A673 (cell line): ENCODE data around the gene AP2B1. TPM values are rescaled to one million over a fixed set of nuclear protein-coding genes. Genes with fewer than 3 reads are reported as not detected.

Source experiments
- BruUV-seq: library from RNA; stranded (reverse); fragments of 400-500 nt; replicated peaks from 2 replicates; lab custom pipeline; 2021; lab: Mats Ljungman, UMichigan
- CTCF ChIA-PET: fragments of 300-600 bp; sonication (Branson Sonifier 250); formaldehyde crosslinking; loops from one replicate; lab custom pipeline; 2022; ENCODE audit warnings: antibody characterized with exemption; lab: Charles Lee
- POLR2A ChIA-PET: fragments of 300-600 bp; sonication (Branson Sonifier 250); formaldehyde crosslinking; loops from one replicate; lab custom pipeline; 2022; ENCODE audit warnings: antibody characterized with exemption; ENCODE audit not compliant: low non-redundant PET; lab: Charles Lee
- DNase-seq: peaks from one replicate; pipeline ENCODE4 v3.0.0-alpha.2; 2015; ENCODE audit warnings: low spot score
- H3K27ac ChIP-seq: fragments of 200-600 bp; sonication (generic); 2 replicates; pipeline ENCODE4 v1.5.1; 2016; ENCODE audit warnings: mixed run types, low read depth, mild to moderate bottlenecking, mixed read lengths, antibody characterized with exemption, low read length; ENCODE audit not compliant: poor library complexity, severe bottlenecking
- H3K27me3 ChIP-seq: fragments of 200-600 bp; sonication (generic); replicated peaks from 2 replicates; pipeline ENCODE4 v1.6.1; 2017; ENCODE audit warnings: mixed run types, low read depth, mild to moderate bottlenecking, mixed read lengths, antibody characterized with exemption, low read length; ENCODE audit not compliant: insufficient read depth, poor library complexity
- H3K36me3 ChIP-seq: fragments of 200-600 bp; sonication (generic); 2 replicates; pipeline ENCODE4 v1.6.1; 2016; ENCODE audit warnings: mixed run types, mild to moderate bottlenecking, mixed read lengths, antibody characterized with exemption, low read length; ENCODE audit not compliant: insufficient read depth, poor library complexity, severe bottlenecking
- H3K4me1 ChIP-seq: fragments of 200-600 bp; sonication (generic); 2 replicates; pipeline ENCODE4 v1.6.1; 2017; ENCODE audit warnings: mixed run types, mild to moderate bottlenecking, mixed read lengths, antibody characterized with exemption, low read length; ENCODE audit not compliant: insufficient read depth, poor library complexity, severe bottlenecking
- H3K4me3 ChIP-seq: fragments of 200-600 bp; sonication (generic); 2 replicates; pipeline ENCODE4 v1.5.1; 2016; ENCODE audit warnings: low read depth, mixed run types, mild to moderate bottlenecking, mixed read lengths, low read length; ENCODE audit not compliant: poor library complexity, severe bottlenecking
- H3K9me3 ChIP-seq: fragments of 200-600 bp; sonication (generic); 2 replicates; pipeline ENCODE4 v1.6.1; 2016; ENCODE audit warnings: mixed run types, low read depth, mild to moderate bottlenecking, mixed read lengths, antibody characterized with exemption, low read length; ENCODE audit not compliant: poor library complexity, severe bottlenecking
- EZH2 ChIP-seq: fragments of 200-600 bp; sonication (generic); IDR thresholded peaks from 2 replicates; pipeline ENCODE4 v1.6.1; 2017; ENCODE audit warnings: borderline replicate concordance, low read depth, mild to moderate bottlenecking, mixed read lengths, antibody characterized with exemption, low read length; ENCODE audit not compliant: poor library complexity, severe bottlenecking
- intact Hi-C: fragments of 100-400 bp; cut with micrococcal nuclease; formaldehyde crosslinking; loops from one replicate; pipeline ENCODE4 v1.10.0; 2022; ENCODE audit not compliant: unreplicated experiment
- total RNA-seq: library from RNA; stranded (reverse); gene quantifications from 2 replicates; pipeline ENCODE4 v1.2.3, GENCODE V29; 2021
- TF ChIP-seq, protein P1 (sequence below): fragments of 300-800, 200-600 bp; sonication (generic); conservative IDR thresholded peaks from 2 replicates; pipeline ENCODE4 v1.5.1; 2017; ENCODE audit warnings: low read depth, mild to moderate bottlenecking, antibody characterized with exemption, low read length, moderate library complexity, mixed read lengths

The AP2B1 gene
- total RNA-seq, 1 experiment from 2014 or later: 124 TPM

DNA sequence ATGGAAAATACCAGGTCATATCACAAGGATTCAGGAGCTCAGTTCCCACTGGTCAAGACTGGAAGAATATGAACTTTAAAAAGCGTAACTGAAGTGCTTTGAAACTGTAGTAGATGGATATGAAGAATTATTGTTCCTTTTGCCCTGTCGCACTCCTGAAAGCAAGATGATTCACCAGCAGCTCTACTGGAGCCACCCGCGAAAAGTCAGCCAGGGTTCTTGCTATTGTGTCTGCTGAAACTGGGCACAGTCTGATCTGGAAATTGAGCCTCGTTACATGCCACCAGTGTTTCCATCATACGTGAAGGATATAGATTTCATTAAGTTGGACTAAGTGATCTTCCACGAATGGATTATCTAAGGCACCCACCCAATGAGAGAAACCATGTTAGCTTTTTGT, 16.6 kb downstream of the AP2B1 start:
- TF ChIP-seq, protein P1, sequence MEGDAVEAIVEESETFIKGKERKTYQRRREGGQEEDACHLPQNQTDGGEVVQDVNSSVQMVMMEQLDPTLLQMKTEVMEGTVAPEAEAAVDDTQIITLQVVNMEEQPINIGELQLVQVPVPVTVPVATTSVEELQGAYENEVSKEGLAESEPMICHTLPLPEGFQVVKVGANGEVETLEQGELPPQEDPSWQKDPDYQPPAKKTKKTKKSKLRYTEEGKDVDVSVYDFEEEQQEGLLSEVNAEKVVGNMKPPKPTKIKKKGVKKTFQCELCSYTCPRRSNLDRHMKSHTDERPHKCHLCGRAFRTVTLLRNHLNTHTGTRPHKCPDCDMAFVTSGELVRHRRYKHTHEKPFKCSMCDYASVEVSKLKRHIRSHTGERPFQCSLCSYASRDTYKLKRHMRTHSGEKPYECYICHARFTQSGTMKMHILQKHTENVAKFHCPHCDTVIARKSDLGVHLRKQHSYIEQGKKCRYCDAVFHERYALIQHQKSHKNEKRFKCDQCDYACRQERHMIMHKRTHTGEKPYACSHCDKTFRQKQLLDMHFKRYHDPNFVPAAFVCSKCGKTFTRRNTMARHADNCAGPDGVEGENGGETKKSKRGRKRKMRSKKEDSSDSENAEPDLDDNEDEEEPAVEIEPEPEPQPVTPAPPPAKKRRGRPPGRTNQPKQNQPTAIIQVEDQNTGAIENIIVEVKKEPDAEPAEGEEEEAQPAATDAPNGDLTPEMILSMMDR: no peak
- TF ChIP-seq EZH2: no peak
- no peak overlapping the region for H3K27ac ChIP-seq
- intact Hi-C loops: no loop called here
- POLR2A ChIA-PET: no interaction called here
- peaks cover 14% of the 10 kb centered on the region for H3K36me3 ChIP-seq
- H3K9me3 ChIP-seq: no peaks in the 10 kb centered on the region
- no peaks in the 10 kb centered on the region for H3K27me3 ChIP-seq
- H3K4me3 ChIP-seq: no peak overlapping the region
- CTCF ChIA-PET: no interaction called here
- no TSS peak for BruUV-seq
- no peaks in the 10 kb centered on the region for H3K4me1 ChIP-seq
- DNase-seq: no peak

DNA sequence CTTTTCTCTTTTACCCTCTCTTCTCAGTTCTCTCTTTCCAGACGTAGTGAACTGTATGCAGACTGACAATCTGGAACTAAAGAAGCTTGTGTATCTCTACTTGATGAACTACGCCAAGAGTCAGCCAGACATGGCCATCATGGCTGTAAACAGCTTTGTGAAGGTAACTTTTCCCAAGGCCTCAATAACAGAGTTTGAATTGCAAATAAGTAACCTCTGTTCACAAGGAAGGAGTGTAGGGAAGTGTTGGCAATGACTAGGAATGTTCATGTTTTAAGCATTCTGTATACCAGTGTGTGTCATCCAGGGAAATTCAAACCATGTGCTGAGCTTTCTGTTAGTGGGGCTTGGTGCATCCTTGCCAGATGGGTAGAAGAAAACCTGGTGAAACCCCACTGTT, 18.6 kb downstream of the AP2B1 start:
- BruUV-seq: no TSS peak
- Histone ChIP-seq H3K27me3 (no peaks in the 10 kb centered on the region), H3K4me3 (no peak overlapping the region), H3K36me3 (peaks cover 12% of the 10 kb centered on the region), H3K4me1 (no peaks in the 10 kb centered on the region), H3K9me3 (no peaks in the 10 kb centered on the region), H3K27ac (no peak overlapping the region)
- CTCF ChIA-PET: no interaction called here
- TF ChIP-seq EZH2: no peak
- TF ChIP-seq, protein P1: no peak
- DNase-seq: no peak
- POLR2A ChIA-PET: no interaction called here
- intact Hi-C loops: no loop called here

DNA sequence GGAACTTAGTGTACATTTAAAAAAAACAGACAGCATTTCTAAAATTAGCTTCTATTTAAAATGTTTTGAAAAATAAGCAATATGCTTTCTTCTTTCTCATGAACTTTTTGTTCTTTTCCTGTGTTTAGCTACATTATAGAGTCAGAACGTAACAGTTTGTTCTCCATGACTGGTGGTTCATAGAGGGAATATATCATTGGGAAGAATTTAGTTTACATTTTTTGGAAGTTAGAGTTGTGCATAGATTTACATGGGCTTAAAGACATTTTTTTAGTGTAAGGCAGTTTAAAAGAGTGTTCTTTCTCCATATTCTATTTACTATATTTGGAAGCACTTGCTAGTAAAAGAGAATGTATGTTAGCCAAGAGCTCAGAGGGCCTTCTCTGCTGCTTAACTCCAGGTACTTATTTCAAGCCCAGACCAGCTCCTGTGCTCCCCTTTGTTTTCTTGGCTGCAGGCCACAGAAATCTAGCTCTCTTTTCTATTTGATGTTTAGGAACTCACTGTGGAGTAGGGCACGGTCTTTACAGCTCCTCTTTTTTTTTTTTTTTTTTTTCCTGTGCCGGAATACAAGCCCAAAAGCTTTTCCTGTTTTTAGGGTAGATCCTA, 20.2 kb downstream of the AP2B1 start:
- CTCF ChIA-PET: no interaction called here
- no peak overlapping the region for H3K27ac ChIP-seq
- POLR2A ChIA-PET: interaction anchor here (0.6 kb wide), 2 partner anchors 202 to 350 kb away, joined by 4 to 7 read pairs; partner anchors contain the start of gene TAF15
- DNase-seq: no peak
- H3K4me1 ChIP-seq: no peaks in the 10 kb centered on the region
- peaks cover 12% of the 10 kb centered on the region for H3K36me3 ChIP-seq
- intact Hi-C loops: no loop called here
- no peaks in the 10 kb centered on the region for H3K9me3 ChIP-seq
- H3K27me3 ChIP-seq: no peaks in the 10 kb centered on the region
- H3K4me3 ChIP-seq: no peak overlapping the region
- TF ChIP-seq, protein P1: no peak
- no peak for TF ChIP-seq EZH2
- no TSS peak for BruUV-seq
